GM23338 (cell line): ENCODE results near the gene NWD2. TPM values are rescaled to one million over a fixed set of nuclear protein-coding genes. Genes with fewer than 3 reads are reported as not detected.

Experiments
- ATAC-seq: fragments of 200-7000 bp; cut with Tn5 transposase; 3 replicates; pipeline ENCODE4 v1.9.1; 2020
- DNase-seq: peaks from one replicate; pipeline ENCODE4 v3.0.0-alpha.2; 2015; ENCODE audit warnings: low spot score
- H2AFZ ChIP-seq: fragments of 200-600 bp; sonication (generic); 2 replicates; pipeline ENCODE4 v1.8.0; 2016; ENCODE audit warnings: antibody characterized with exemption, mild to moderate bottlenecking, moderate library complexity
- H3F3A ChIP-seq: fragments of 200-600 bp; sonication (generic); replicated peaks from 2 replicates; pipeline ENCODE4 v1.8.0; 2017; ENCODE audit warnings: antibody characterized with exemption, mixed run types, low read depth
- H3K27ac ChIP-seq: fragments of 200-600 bp; sonication (generic); 2 replicates; pipeline ENCODE4 v1.6.1; 2016; ENCODE audit warnings: low read depth
- H3K27me3 ChIP-seq: fragments of 200-600 bp; sonication (generic); 2 replicates; pipeline ENCODE4 v1.8.0; 2016; ENCODE audit warnings: mild to moderate bottlenecking, mixed run types, moderate library complexity; ENCODE audit not compliant: insufficient read depth
- H3K36me3 ChIP-seq: fragments of 200-600 bp; sonication (generic); 2 replicates; pipeline ENCODE4 v1.8.0; 2016; ENCODE audit warnings: mild to moderate bottlenecking; ENCODE audit not compliant: insufficient read depth
- H3K4me1 ChIP-seq: fragments of 200-600 bp; sonication (generic); 2 replicates; pipeline ENCODE4 v1.8.0; 2016; ENCODE audit warnings: mild to moderate bottlenecking, moderate library complexity; ENCODE audit not compliant: insufficient read depth
- H3K4me2 ChIP-seq: fragments of 200-600 bp; sonication (generic); 2 replicates; pipeline ENCODE4 v1.7.1; 2017; ENCODE audit warnings: mixed run types
- H3K4me3 ChIP-seq: fragments of 200-600 bp; sonication (generic); 2 replicates; pipeline ENCODE4 v1.6.1; 2016; ENCODE audit warnings: mixed run types
- H3K79me2 ChIP-seq: fragments of 200-600 bp; sonication (generic); replicated peaks from 2 replicates; pipeline ENCODE4 v1.8.0; 2017; ENCODE audit warnings: mild to moderate bottlenecking; ENCODE audit not compliant: insufficient read depth
- H3K9me2 ChIP-seq: fragments of 200-600 bp; sonication (generic); 2 replicates; pipeline ENCODE4 v1.8.0; 2017; ENCODE audit not compliant: insufficient read depth
- H4K20me1 ChIP-seq: fragments of 200-600 bp; sonication (generic); replicated peaks from 2 replicates; pipeline ENCODE4 v1.8.0; 2017; ENCODE audit warnings: mild to moderate bottlenecking; ENCODE audit not compliant: insufficient read depth
- H3K27ac Mint-ChIP-seq: 2 replicates; pipeline ENCODE4 v1.8.0; 2020; ENCODE audit warnings: inconsistent platforms, mild to moderate bottlenecking, moderate library complexity, mixed read lengths
- H3K27me3 Mint-ChIP-seq: 3 replicates; pipeline ENCODE4 v1.8.0; 2022; ENCODE audit warnings: low read depth, mild to moderate bottlenecking, moderate library complexity, mixed read lengths, inconsistent platforms; ENCODE audit not compliant: insufficient read depth, poor library complexity
- H3K36me3 Mint-ChIP-seq: 3 replicates; pipeline ENCODE4 v1.8.0; 2021; ENCODE audit warnings: low read depth, mild to moderate bottlenecking, inconsistent platforms, moderate library complexity, mixed read lengths
- H3K4me1 Mint-ChIP-seq: 3 replicates; pipeline ENCODE4 v1.8.0; 2020; ENCODE audit warnings: mild to moderate bottlenecking, inconsistent platforms, mixed read lengths
- H3K4me3 Mint-ChIP-seq: 3 replicates; pipeline ENCODE4 v1.8.0; 2021; ENCODE audit warnings: moderate library complexity, mild to moderate bottlenecking, inconsistent platforms, mixed read lengths
- H3K9me3 Mint-ChIP-seq: 3 replicates; pipeline ENCODE4 v1.8.0; 2020; ENCODE audit warnings: moderate library complexity, mild to moderate bottlenecking, inconsistent platforms, mixed read lengths
- CREB1 ChIP-seq: fragments of 250-450 bp; sonication (Bioruptor Pico); IDR thresholded peaks from 2 replicates; pipeline ENCODE4 v1.5.0; 2020; ENCODE audit warnings: low read depth, mild to moderate bottlenecking, moderate library complexity
- POLR2AphosphoS5 ChIP-seq: IDR thresholded peaks from 2 replicates; pipeline ENCODE4 v1.6.1; 2016; ENCODE audit warnings: antibody characterized with exemption, low read depth
- REST ChIP-seq: IDR thresholded peaks from one replicate; pipeline ENCODE4 v1.6.1; 2018; ENCODE audit warnings: antibody characterized with exemption; ENCODE audit not compliant: unreplicated experiment
- STAT1 ChIP-seq: IDR thresholded peaks from one replicate; pipeline ENCODE4 v1.6.1; 2016; ENCODE audit warnings: antibody characterized with exemption; ENCODE audit not compliant: unreplicated experiment
- ZNF114 ChIP-seq: fragments of 250-450 bp; sonication (Bioruptor Pico); IDR thresholded peaks from 2 replicates; pipeline ENCODE4 v1.5.0; 2020; ENCODE audit warnings: mild to moderate bottlenecking, moderate library complexity
- ZNF331 ChIP-seq: fragments of 250-450 bp; sonication (Bioruptor Pico); IDR thresholded peaks from 2 replicates; pipeline ENCODE4 v1.5.0; 2020; ENCODE audit warnings: low read depth, mild to moderate bottlenecking, moderate library complexity
- ZNF462 ChIP-seq: fragments of 250-450 bp; sonication (Bioruptor Pico); IDR thresholded peaks from 2 replicates; pipeline ENCODE4 v1.5.0; 2020; ENCODE audit warnings: mild to moderate bottlenecking, moderate library complexity
- polyA plus RNA-seq: library from polyadenylated mRNA; unstranded; fragments of >200 nt; fragmentation: Nextera tagmentation; extraction: Ambion mirVana; gene quantifications from 2 replicates; pipeline ENCODE4 v1.2.1, GENCODE V29; 2016
- total RNA-seq: library from RNA; depleted of rRNA; stranded (reverse); fragments of >200 nt; shearing (Covaris generic); gene quantifications from 2 replicates; pipeline ENCODE4 v1.2.3, GENCODE V29; 2014
- TF ChIP-seq, protein P1 (sequence below), 2 experiments: fragments of 200-600 bp in 1 of 2; sonication (generic) in 1 of 2; conservative IDR thresholded peaks; 2 replicates each; pipeline versions ENCODE4 v1.5.1 to v1.6.1; 2016 to 2017; ENCODE audit warnings: antibody characterized with exemption in 2 of 2, low read depth in 2 of 2, mild to moderate bottlenecking in 2 of 2, moderate library complexity in 1 of 2

NWD2 gene
- total and polyA plus RNA-seq, 2 experiments from 2014 or later, result 0.07 TPM; not detected in 1

- H2AFZ ChIP-seq, result no peak overlapping the region
- Mint-ChIP-seq H3K4me3 (no peak overlapping the region), H3K9me3 (0 out of 3 replicates have a peak, but pooled peaks cover 3% of the 10 kb centered on the region), H3K4me1 (peaks cover 15% of the 10 kb centered on the region; the same call in 2 of the 3 replicates), H3K27me3 (peaks cover 5% of the 10 kb centered on the region), H3K27ac (no peak overlapping the region), H3K36me3 (0 out of 3 replicates have a peak, but pooled peaks cover 2% of the 10 kb centered on the region)
- H3K27ac ChIP-seq, result no peak overlapping the region
- no peaks in the 10 kb centered on the region for H3K79me2 ChIP-seq
- H4K20me1 ChIP-seq, result no peaks in the 10 kb centered on the region
- H3K9me2 ChIP-seq, result no peaks in the 10 kb centered on the region
- H3K4me3 ChIP-seq, result no peak overlapping the region
- H3K27me3 ChIP-seq, result no peaks in the 10 kb centered on the region
- TF ChIP-seq POLR2AphosphoS5 (no peak), STAT1 (no peak), ZNF114 (no peak), ZNF331 (no peak), REST (no peak)
- TF ChIP-seq, protein P1, sequence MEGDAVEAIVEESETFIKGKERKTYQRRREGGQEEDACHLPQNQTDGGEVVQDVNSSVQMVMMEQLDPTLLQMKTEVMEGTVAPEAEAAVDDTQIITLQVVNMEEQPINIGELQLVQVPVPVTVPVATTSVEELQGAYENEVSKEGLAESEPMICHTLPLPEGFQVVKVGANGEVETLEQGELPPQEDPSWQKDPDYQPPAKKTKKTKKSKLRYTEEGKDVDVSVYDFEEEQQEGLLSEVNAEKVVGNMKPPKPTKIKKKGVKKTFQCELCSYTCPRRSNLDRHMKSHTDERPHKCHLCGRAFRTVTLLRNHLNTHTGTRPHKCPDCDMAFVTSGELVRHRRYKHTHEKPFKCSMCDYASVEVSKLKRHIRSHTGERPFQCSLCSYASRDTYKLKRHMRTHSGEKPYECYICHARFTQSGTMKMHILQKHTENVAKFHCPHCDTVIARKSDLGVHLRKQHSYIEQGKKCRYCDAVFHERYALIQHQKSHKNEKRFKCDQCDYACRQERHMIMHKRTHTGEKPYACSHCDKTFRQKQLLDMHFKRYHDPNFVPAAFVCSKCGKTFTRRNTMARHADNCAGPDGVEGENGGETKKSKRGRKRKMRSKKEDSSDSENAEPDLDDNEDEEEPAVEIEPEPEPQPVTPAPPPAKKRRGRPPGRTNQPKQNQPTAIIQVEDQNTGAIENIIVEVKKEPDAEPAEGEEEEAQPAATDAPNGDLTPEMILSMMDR (conservative IDR thresholded peaks at IDR 0.05; ENCODE audit: low read depth in 2 of 2), result no peak
- H3F3A ChIP-seq, result no peaks in the 10 kb centered on the region
- no peak for ATAC-seq
- H3K4me1 ChIP-seq, result peaks cover 11% of the 10 kb centered on the region
- no peak overlapping the region for H3K4me2 ChIP-seq
- no peaks in the 10 kb centered on the region for H3K36me3 ChIP-seq
- DNase-seq, result no peak
Observed at GRCh38 chr4:37393321-37393720, 148.8 kb downstream of the NWD2 start.

DNA sequence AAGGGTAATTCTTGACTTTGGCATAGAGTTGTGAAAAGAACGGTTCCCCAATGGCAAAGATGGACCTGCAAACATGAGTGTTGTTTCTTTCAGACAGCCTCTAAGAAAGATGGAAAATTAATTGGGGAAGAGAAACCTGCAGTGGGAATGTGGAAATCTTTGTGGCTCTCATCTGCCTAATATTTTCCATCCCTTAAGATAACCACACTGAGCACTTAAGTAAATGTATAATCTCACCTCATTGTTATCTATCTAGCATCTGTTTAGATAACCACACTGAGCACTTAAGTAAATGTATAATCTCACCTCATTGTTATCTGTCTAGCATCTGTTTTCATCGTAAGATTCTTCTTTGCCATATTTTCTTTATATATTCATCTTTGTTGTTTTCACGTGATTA is 149.3 kb downstream of the NWD2 start:
- Mint-ChIP-seq H3K4me3 (no peak overlapping the region), H3K4me1 (peaks cover 12% of the 10 kb centered on the region; the same call in 2 of the 3 replicates), H3K27ac (no peak overlapping the region), H3K27me3 (peaks cover 5% of the 10 kb centered on the region), H3K36me3 (0 out of 3 replicates have a peak, but pooled peaks cover 2% of the 10 kb centered on the region), H3K9me3 (0 out of 3 replicates have a peak, but pooled peaks cover 3% of the 10 kb centered on the region)
- H3K36me3 ChIP-seq, result no peaks in the 10 kb centered on the region
- no peaks in the 10 kb centered on the region for H3K27me3 ChIP-seq
- TF ChIP-seq ZNF462 (CRISPR knock-in tag), result no peak
- no peak for TF ChIP-seq CREB1 (CRISPR knock-in tag)
- no peaks in the 10 kb centered on the region for H4K20me1 ChIP-seq
- H3K79me2 ChIP-seq, result no peaks in the 10 kb centered on the region
- H3K4me2 ChIP-seq, result no peak overlapping the region
- no peak for ATAC-seq
- H3F3A ChIP-seq, result no peaks in the 10 kb centered on the region
- no peak overlapping the region for H2AFZ ChIP-seq
- no peak overlapping the region for H3K4me3 ChIP-seq
- peaks cover 8% of the 10 kb centered on the region for H3K4me1 ChIP-seq
- DNase-seq, result no peak
- H3K27ac ChIP-seq, result no peak overlapping the region
- no peaks in the 10 kb centered on the region for H3K9me2 ChIP-seq
